ENCODE data around the gene CUTA. TPM values are rescaled to one million over a fixed set of nuclear protein-coding genes. Genes with fewer than 3 reads are reported as not detected.

CUTA gene
- total and polyA plus RNA-seq, 2 of the 13 experiments (the other 11 are each of a cell fraction or from before 2014, with no cell fraction given): 170 to 180 TPM

GRCh38 chr6:33425668-33426577 lies 8.0 kb upstream of the CUTA start (continued):
- TF ChIP-seq, protein P1, sequence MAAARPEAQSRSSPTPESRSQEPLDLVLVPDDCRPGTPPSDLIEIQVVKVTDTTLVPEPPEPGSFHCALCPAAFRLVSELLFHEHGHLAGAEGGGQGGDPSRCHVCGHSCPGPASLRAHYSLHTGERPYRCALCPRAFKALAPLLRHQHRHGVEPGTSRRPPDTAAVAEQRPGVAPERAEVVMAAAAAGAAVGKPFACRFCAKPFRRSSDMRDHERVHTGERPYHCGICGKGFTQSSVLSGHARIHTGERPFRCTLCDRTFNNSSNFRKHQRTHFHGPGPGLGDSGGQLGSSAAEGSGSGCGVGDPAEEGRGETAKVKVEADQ (CRISPR knock-in tag; IDR thresholded peaks at IDR 0.05; ENCODE audit: borderline replicate concordance): no peak
- TF ChIP-seq HNRNPLL (IDR thresholded peaks at IDR 0.05; ENCODE audit: low read depth, low read length, poor library complexity, severe bottlenecking): no peak
- TF ChIP-seq, protein P2, sequence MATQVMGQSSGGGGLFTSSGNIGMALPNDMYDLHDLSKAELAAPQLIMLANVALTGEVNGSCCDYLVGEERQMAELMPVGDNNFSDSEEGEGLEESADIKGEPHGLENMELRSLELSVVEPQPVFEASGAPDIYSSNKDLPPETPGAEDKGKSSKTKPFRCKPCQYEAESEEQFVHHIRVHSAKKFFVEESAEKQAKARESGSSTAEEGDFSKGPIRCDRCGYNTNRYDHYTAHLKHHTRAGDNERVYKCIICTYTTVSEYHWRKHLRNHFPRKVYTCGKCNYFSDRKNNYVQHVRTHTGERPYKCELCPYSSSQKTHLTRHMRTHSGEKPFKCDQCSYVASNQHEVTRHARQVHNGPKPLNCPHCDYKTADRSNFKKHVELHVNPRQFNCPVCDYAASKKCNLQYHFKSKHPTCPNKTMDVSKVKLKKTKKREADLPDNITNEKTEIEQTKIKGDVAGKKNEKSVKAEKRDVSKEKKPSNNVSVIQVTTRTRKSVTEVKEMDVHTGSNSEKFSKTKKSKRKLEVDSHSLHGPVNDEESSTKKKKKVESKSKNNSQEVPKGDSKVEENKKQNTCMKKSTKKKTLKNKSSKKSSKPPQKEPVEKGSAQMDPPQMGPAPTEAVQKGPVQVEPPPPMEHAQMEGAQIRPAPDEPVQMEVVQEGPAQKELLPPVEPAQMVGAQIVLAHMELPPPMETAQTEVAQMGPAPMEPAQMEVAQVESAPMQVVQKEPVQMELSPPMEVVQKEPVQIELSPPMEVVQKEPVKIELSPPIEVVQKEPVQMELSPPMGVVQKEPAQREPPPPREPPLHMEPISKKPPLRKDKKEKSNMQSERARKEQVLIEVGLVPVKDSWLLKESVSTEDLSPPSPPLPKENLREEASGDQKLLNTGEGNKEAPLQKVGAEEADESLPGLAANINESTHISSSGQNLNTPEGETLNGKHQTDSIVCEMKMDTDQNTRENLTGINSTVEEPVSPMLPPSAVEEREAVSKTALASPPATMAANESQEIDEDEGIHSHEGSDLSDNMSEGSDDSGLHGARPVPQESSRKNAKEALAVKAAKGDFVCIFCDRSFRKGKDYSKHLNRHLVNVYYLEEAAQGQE (IDR thresholded peaks at IDR 0.05; ENCODE audit: borderline replicate concordance in 1 of 2, low read depth in 1 of 2, low read length in 2 of 2): no peak; a peak in 1 of 4 replicates
- TF ChIP-seq HNRNPL (IDR thresholded peaks at IDR 0.05; ENCODE audit: low read depth, low read length): no peak
- peak; percentile 71; the same call in 1 of the 2 replicates for TF ChIP-seq IKZF5 (CRISPR knock-in tag; IDR thresholded peaks at IDR 0.05)
- TF ChIP-seq SAP130 (CRISPR knock-in tag; IDR thresholded peaks at IDR 0.05; ENCODE audit: low read depth): peak; percentile 85
- TF ChIP-seq SRF (IDR thresholded peaks at IDR 0.05; ENCODE audit: low read depth, low read length): no peak
- no peak for TF ChIP-seq ZNF430 (CRISPR knock-in tag; IDR thresholded peaks at IDR 0.05)
- TF ChIP-seq GABPB1 (CRISPR knock-in tag; IDR thresholded peaks at IDR 0.05): peak; percentile 81
- TF ChIP-seq TAF1 (CRISPR knock-in tag; IDR thresholded peaks at IDR 0.05): peak; percentile 52
- TF ChIP-seq SUZ12 (IDR thresholded peaks at IDR 0.05; ENCODE audit: low read depth, low read length): no peak
- TF ChIP-seq FOXO1 (CRISPR knock-in tag; IDR thresholded peaks at IDR 0.05): peak; percentile 24; the same call in 1 of the 2 replicates
- no peak for TF ChIP-seq ZNF547 (CRISPR knock-in tag; IDR thresholded peaks at IDR 0.05)
- TF ChIP-seq ZNF563 (CRISPR knock-in tag; IDR thresholded peaks at IDR 0.05): no peak; the same call in 1 of the 2 replicates
- no peak for TF ChIP-seq POLR2AphosphoS2 (IDR thresholded peaks at IDR 0.05; ENCODE audit: low read depth, low read length)
- 0 out of 2 replicates have a peak, but pooled peaks have one; percentile 11 for TF ChIP-seq HOMEZ (CRISPR knock-in tag; IDR thresholded peaks at IDR 0.05; ENCODE audit: low read depth)
- TF ChIP-seq ZNF329 (CRISPR knock-in tag; IDR thresholded peaks at IDR 0.05; ENCODE audit: low read depth): no peak
- no peak for TF ChIP-seq ISL2 (CRISPR knock-in tag; IDR thresholded peaks at IDR 0.05)
- TF ChIP-seq SYNCRIP (IDR thresholded peaks at IDR 0.05; ENCODE audit: insufficient read depth, low read depth, low read length): no peak
- peak; percentile 70 for TF ChIP-seq JARID2 (CRISPR knock-in tag; IDR thresholded peaks at IDR 0.05; ENCODE audit: insufficient replicate concordance)
- TF ChIP-seq HOXA9 (CRISPR knock-in tag; IDR thresholded peaks at IDR 0.05; ENCODE audit: borderline replicate concordance): 0 out of 2 replicates have a peak, but pooled peaks have one; percentile 32

All from HepG2 (cell line).